GM06990 (cell line): ENCODE data around the gene CAMTA1.

Source experiments
- DNase-seq: peaks from one replicate; pipeline ENCODE4 v3.0.0-alpha.2; 2011; ENCODE audit not compliant: insufficient read length; ENCODE audit errors: extremely low read depth
- H3K27me3 ChIP-seq: replicated peaks from 2 replicates; pipeline ENCODE4 v1.6.0; 2011; ENCODE audit warnings: low read length; ENCODE audit not compliant: control insufficient read depth, insufficient read depth
- H3K36me3 ChIP-seq: 2 replicates; pipeline ENCODE4 v1.5.1; 2011; ENCODE audit warnings: low read length; ENCODE audit not compliant: control insufficient read depth, insufficient read depth
- H3K4me3 ChIP-seq: replicated peaks from 2 replicates; pipeline ENCODE4 v1.5.1; 2011; ENCODE audit warnings: low read depth, mild to moderate bottlenecking, control low read depth, low read length
- CTCF ChIP-seq: IDR thresholded peaks from 2 replicates; pipeline ENCODE4 v1.5.1; 2011; ENCODE audit warnings: low read length, control low read depth, mild to moderate bottlenecking, inconsistent platforms; ENCODE audit not compliant: insufficient read depth, poor library complexity, severe bottlenecking

CAMTA1 gene

GRCh38 chr1:7048395-7048794 is 263.1 kb downstream of the CAMTA1 start:
- H3K27me3 ChIP-seq, result no peaks in the 10 kb centered on the region; the same call in none of the 2 replicates
- no peak overlapping the region for H3K4me3 ChIP-seq
- DNase-seq, result no peak
- no peaks in the 10 kb centered on the region for H3K36me3 ChIP-seq
- no peak for TF ChIP-seq CTCF

- H3K36me3 ChIP-seq, result no peaks in the 10 kb centered on the region
- H3K4me3 ChIP-seq, result no peak overlapping the region
- H3K27me3 ChIP-seq, result no peaks in the 10 kb centered on the region; the same call in none of the 2 replicates
- DNase-seq, result no peak
- no peak for TF ChIP-seq CTCF
Measured at GRCh38 chr1:7049913-7050625, 264.8 kb downstream of the CAMTA1 start.

DNA sequence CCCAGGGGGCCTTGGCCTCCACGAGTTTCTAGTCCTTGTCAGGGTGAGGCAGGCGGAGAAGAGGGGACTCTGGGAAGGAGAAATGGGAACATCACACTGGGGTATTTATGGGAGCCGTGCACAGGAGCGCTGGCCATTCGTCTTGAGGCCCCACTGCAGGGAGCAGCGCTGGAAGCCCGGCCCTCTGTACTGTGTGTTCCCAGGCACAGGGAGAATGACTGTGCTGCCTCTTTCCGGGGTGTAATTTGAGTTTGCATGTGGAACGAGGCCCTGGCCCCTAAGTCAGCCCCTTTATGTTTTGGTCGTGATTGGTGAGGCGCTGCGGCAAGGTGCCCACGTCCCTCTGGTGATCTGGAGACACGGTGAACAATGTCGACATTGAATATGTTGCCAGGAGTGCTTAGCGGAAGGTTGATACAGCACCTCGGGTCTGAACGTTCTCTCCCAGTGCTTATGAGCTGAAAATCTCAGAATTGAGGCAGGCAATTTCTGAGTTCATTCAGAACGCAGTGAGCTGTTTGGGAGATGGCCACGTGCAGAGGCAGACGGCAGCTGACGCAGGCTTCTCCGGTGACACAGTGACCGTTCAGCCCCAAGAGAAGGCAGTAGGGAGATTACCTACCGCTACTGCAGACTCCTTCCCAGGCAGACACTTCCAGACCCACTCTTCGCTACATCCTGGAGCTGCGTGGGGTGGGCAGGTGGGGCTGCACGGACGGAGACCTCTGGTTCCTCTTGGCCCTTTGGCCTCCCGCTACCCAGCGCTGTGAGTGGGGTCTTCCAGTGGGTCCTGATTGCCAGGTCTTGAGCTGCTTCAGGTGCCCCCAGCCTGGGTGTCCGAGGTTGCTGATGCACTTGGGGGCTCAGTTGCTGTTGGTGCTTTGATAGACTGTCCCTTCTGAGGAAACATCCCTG is 265.8 kb downstream of the CAMTA1 start:
- Histone ChIP-seq H3K27me3 (no peaks in the 10 kb centered on the region; the same call in none of the 2 replicates), H3K4me3 (no peak overlapping the region), H3K36me3 (no peaks in the 10 kb centered on the region)
- DNase-seq, result no peak
- TF ChIP-seq CTCF, result no peak

DNA sequence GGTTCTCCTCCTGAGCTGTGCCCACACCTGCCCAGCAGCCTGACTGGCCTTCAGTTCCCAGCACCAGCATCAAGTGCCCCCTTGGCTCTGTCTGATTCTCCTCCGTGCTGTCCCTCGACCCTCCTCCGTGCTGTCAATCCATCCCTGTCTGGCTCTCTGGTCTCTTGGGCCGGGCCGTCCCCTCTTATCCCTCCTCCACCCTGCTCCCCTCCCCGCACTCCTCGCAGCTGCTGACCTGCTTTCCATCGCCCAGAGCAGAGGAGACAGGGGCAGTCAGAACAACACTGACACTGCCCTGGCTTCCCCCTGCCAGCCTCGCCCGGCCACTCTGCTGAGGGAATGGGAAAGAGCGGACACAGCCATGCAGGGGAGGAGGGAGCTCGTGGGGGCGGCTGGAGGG is 267.4 kb downstream of the CAMTA1 start:
- no peak for TF ChIP-seq CTCF
- no peak overlapping the region for H3K4me3 ChIP-seq
- H3K36me3 ChIP-seq, result no peaks in the 10 kb centered on the region
- no peak for DNase-seq
- no peaks in the 10 kb centered on the region; the same call in none of the 2 replicates for H3K27me3 ChIP-seq

DNA sequence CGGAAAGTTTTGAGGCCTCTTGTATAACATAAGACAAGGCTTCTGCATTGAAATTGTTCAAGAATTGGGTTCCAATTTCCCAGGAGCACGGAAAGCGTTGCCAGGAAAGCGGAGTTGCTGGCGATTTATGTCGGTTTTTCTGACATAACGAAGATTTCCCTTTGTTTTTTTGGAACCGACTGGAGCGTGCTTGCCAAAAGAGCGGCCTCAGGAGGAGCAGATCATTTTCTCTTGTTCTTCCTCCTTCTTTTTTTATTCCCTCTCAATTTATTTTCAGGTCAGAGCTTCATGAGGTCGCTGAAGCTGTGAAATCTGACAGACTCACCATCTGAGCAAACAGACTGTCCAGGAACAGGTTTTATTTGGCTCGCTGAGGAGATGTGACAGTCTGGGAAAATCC is 275.5 kb downstream of the CAMTA1 start:
- no peaks in the 10 kb centered on the region for H3K27me3 ChIP-seq
- no peak for DNase-seq
- no peak for TF ChIP-seq CTCF

More for the DNA sequence above, 275.5 kb downstream of the CAMTA1 start:
- H3K4me3 ChIP-seq, result no peak overlapping the region
- H3K36me3 ChIP-seq, result no peaks in the 10 kb centered on the region
